ENCODE data around the gene LTC4S.

Gene LTC4S

GRCh38 chr5:179773686-179774040, 20.1 kb upstream of the LTC4S start:
- CTCF ChIA-PET: interaction anchor here (4.4 kb wide), 1 partner anchor 10 kb away, joined by 29 read pairs; no protein-coding TSS in a partner anchor
- POLR2A ChIA-PET: no interaction called here

GRCh38 chr5:179774442-179774841, 19.3 kb upstream of the LTC4S start:
- POLR2A ChIA-PET: no interaction called here
- H3K4me3 ChIP-seq (ENCODE audit: low read depth, low read length): no peak overlapping the region
- CTCF ChIA-PET: interaction anchor here (1.1 to 4.4 kb wide), 2 partner anchors 9 to 11 kb away, joined by 3 to 29 read pairs; no protein-coding TSS in a partner anchor
- DNase-seq (ENCODE audit: low read depth, low spot score): no peak
- TF ChIP-seq, protein P1, sequence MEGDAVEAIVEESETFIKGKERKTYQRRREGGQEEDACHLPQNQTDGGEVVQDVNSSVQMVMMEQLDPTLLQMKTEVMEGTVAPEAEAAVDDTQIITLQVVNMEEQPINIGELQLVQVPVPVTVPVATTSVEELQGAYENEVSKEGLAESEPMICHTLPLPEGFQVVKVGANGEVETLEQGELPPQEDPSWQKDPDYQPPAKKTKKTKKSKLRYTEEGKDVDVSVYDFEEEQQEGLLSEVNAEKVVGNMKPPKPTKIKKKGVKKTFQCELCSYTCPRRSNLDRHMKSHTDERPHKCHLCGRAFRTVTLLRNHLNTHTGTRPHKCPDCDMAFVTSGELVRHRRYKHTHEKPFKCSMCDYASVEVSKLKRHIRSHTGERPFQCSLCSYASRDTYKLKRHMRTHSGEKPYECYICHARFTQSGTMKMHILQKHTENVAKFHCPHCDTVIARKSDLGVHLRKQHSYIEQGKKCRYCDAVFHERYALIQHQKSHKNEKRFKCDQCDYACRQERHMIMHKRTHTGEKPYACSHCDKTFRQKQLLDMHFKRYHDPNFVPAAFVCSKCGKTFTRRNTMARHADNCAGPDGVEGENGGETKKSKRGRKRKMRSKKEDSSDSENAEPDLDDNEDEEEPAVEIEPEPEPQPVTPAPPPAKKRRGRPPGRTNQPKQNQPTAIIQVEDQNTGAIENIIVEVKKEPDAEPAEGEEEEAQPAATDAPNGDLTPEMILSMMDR (IDR thresholded peaks at IDR 0.05; ENCODE audit: insufficient read depth, low read length, missing control alignments): no peak

More at GRCh38 chr5:179773686-179774040, 20.1 kb upstream of the LTC4S start:
- TF ChIP-seq, protein P1 (IDR thresholded peaks at IDR 0.05; ENCODE audit: insufficient read depth, low read length, missing control alignments): no peak
- DNase-seq (ENCODE audit: low read depth, low spot score): no peak
- H3K4me3 ChIP-seq (ENCODE audit: low read depth, low read length): no peak overlapping the region

- ChIA-PET CTCF (interaction anchor here (0.8 to 4.4 kb wide), 5 partner anchors 9 to 15 kb away, joined by 3 to 29 read pairs (median 4); no protein-coding TSS in a partner anchor), POLR2A (no interaction called here)
These were observed 17.3 kb upstream of the LTC4S start for GRCh38 chr5:179776411-179776938.

DNA sequence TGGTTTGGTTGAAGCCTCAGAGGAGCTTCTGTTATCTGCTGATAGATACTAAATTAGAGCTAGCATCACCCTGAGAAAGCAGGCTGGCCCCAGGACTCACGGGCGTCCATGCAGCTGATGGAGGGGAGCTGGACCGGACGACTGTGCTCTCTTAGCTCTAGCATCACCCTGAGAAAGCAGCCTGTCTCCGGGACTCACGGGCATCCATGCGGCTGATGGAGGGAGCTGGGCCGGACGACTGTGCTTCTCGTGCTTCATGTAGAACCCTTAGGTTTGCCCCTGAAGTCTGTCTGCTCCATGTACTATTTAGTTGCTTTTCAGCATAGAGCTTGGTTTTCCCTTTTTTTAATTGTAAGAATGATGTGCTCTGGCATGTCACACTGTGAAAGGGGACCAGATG, 16.3 kb upstream of the LTC4S start:
- CTCF ChIA-PET: interaction anchor here (0.8 to 4.4 kb wide), 5 partner anchors 10 to 19 kb away, joined by 3 to 29 read pairs (median 5); no protein-coding TSS in a partner anchor
- POLR2A ChIA-PET: interaction anchor here (0.9 kb wide), 1 partner anchor 15 kb away, joined by 3 read pairs; no protein-coding TSS in a partner anchor
- no peak for DNase-seq (ENCODE audit: low read depth, low spot score)
- TF ChIP-seq, protein P1 (IDR thresholded peaks at IDR 0.05; ENCODE audit: insufficient read depth, low read length, missing control alignments): no peak
- H3K4me3 ChIP-seq (ENCODE audit: low read depth, low read length): no peak overlapping the region

More at GRCh38 chr5:179776411-179776938, 17.3 kb upstream of the LTC4S start:
- H3K4me3 ChIP-seq (ENCODE audit: low read depth, low read length): no peak overlapping the region
- DNase-seq (ENCODE audit: low read depth, low spot score): no peak
- TF ChIP-seq, protein P1 (IDR thresholded peaks at IDR 0.05; ENCODE audit: insufficient read depth, low read length, missing control alignments): no peak

- no peak overlapping the region for H3K4me3 ChIP-seq (ENCODE audit: low read depth, low read length)
- CTCF ChIA-PET: interaction anchor here (0.8 to 4.4 kb wide), 4 partner anchors 10 to 19 kb away, joined by 3 to 29 read pairs (median 6); no protein-coding TSS in a partner anchor
- TF ChIP-seq, protein P1 (IDR thresholded peaks at IDR 0.05; ENCODE audit: insufficient read depth, low read length, missing control alignments): no peak
- DNase-seq (ENCODE audit: low read depth, low spot score): no peak
- POLR2A ChIA-PET: no interaction called here
These were observed 15.9 kb upstream of the LTC4S start for GRCh38 chr5:179777909-179778308.

- TF ChIP-seq, protein P1 (IDR thresholded peaks at IDR 0.05; ENCODE audit: insufficient read depth, low read length, missing control alignments): no peak
- ChIA-PET POLR2A (no interaction called here), CTCF (no interaction called here)
- no peak for DNase-seq (ENCODE audit: low read depth, low spot score)
- H3K4me3 ChIP-seq (ENCODE audit: low read depth, low read length): no peak overlapping the region
These were observed 15.2 kb upstream of the LTC4S start for GRCh38 chr5:179778591-179778990.
